ENCODE data around the gene GPATCH2L. TPM values are rescaled to one million over a fixed set of nuclear protein-coding genes. Genes with fewer than 3 reads are reported as not detected.

The GPATCH2L gene
- polyA plus RNA-seq, 1 experiment: 29.5 TPM

DNA sequence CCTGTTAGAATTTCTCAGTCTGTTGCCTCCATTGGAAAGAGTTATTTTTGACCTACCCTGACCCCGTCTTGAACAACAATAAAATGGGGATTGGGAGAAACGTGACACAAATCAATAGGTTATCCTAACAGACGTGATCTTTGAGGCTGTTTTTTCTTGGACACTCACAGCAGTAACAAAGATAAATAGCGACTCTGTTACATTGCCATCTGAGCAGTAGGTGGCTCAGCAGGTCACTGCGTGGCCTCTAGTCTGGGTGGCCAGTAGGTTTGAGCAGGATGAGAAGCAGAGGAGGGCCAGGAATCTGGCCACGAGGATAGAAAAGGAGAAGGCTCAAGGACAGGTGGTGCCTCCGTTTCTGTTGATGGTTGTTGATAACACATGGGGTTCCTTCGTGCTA, 101.4 kb downstream of the GPATCH2L start:
- DNase-seq (ENCODE audit: low read depth, low spot score): no peak
- Histone ChIP-seq H3K27ac (ENCODE audit: low read depth, low read length) (no peak overlapping the region), H3K9me3 (ENCODE audit: control insufficient read depth, insufficient read depth, low read length) (no peaks in the 10 kb centered on the region), H3K4me3 (ENCODE audit: low read depth, low read length) (no peak overlapping the region), H3K27me3 (ENCODE audit: control insufficient read depth, insufficient read depth, low read length) (peaks cover 6% of the 10 kb centered on the region)
- ChIA-PET CTCF (no interaction called here), POLR2A (no interaction called here)
- TF ChIP-seq, protein P1, sequence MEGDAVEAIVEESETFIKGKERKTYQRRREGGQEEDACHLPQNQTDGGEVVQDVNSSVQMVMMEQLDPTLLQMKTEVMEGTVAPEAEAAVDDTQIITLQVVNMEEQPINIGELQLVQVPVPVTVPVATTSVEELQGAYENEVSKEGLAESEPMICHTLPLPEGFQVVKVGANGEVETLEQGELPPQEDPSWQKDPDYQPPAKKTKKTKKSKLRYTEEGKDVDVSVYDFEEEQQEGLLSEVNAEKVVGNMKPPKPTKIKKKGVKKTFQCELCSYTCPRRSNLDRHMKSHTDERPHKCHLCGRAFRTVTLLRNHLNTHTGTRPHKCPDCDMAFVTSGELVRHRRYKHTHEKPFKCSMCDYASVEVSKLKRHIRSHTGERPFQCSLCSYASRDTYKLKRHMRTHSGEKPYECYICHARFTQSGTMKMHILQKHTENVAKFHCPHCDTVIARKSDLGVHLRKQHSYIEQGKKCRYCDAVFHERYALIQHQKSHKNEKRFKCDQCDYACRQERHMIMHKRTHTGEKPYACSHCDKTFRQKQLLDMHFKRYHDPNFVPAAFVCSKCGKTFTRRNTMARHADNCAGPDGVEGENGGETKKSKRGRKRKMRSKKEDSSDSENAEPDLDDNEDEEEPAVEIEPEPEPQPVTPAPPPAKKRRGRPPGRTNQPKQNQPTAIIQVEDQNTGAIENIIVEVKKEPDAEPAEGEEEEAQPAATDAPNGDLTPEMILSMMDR (IDR thresholded peaks at IDR 0.05; ENCODE audit: low read depth, low read length): no peak

- Histone ChIP-seq H3K9me3 (ENCODE audit: control insufficient read depth, insufficient read depth, low read length) (no peaks in the 10 kb centered on the region), H3K27ac (ENCODE audit: low read depth, low read length) (no peak overlapping the region), H3K27me3 (ENCODE audit: control insufficient read depth, insufficient read depth, low read length) (no peaks in the 10 kb centered on the region), H3K4me3 (ENCODE audit: low read depth, low read length) (no peak overlapping the region)
- ChIA-PET POLR2A (no interaction called here), CTCF (no interaction called here)
- TF ChIP-seq, protein P1 (IDR thresholded peaks at IDR 0.05; ENCODE audit: low read depth, low read length): no peak
- no peak for DNase-seq (ENCODE audit: low read depth, low spot score)
These were observed 104.8 kb downstream of the GPATCH2L start for GRCh38 chr14:76256545-76256944.

GRCh38 chr14:76257111-76257803, 105.5 kb downstream of the GPATCH2L start:
- TF ChIP-seq, protein P1 (IDR thresholded peaks at IDR 0.05; ENCODE audit: low read depth, low read length): no peak
- Histone ChIP-seq H3K27ac (ENCODE audit: low read depth, low read length) (no peak overlapping the region), H3K9me3 (ENCODE audit: control insufficient read depth, insufficient read depth, low read length) (no peaks in the 10 kb centered on the region), H3K27me3 (ENCODE audit: control insufficient read depth, insufficient read depth, low read length) (no peaks in the 10 kb centered on the region), H3K4me3 (ENCODE audit: low read depth, low read length) (no peak overlapping the region)
- ChIA-PET POLR2A (no interaction called here), CTCF (interaction anchor here (1.0 kb wide), 1 partner anchor 11 kb away, joined by 3 read pairs; no protein-coding TSS in a partner anchor)
- no peak for DNase-seq (ENCODE audit: low read depth, low spot score)

DNA sequence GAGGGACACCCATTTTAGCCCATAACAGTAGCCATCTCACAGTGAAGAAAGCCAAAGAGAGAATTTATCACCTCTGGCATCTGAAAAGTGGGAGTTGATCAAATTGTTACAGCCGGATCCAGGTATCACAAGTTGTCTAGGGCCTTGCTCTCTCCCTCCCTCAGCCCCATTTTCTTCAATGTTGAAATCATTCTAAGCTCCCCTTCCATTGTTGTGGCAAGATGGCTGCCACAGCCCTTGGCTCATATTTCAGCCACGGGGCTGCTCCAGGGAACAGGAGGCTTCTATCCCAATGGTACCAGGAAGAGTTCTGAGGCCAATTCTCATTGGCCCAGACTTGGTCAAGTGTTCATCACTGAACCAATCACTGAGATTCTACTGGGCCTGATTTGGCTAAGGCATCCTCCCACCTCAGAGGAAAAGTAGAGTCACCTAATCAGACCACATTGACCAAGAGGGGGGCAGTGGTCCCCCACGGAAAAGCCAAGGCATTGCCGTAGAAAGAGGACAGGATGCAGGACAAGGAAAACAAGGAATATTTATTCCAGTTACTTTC, 106.2 kb downstream of the GPATCH2L start:
- CTCF ChIA-PET: interaction anchor here (1.0 kb wide), 1 partner anchor 10 kb away, joined by 3 read pairs; no protein-coding TSS in a partner anchor
- Histone ChIP-seq H3K4me3 (ENCODE audit: low read depth, low read length) (no peak overlapping the region), H3K9me3 (ENCODE audit: control insufficient read depth, insufficient read depth, low read length) (no peaks in the 10 kb centered on the region), H3K27ac (ENCODE audit: low read depth, low read length) (no peak overlapping the region), H3K27me3 (ENCODE audit: control insufficient read depth, insufficient read depth, low read length) (no peaks in the 10 kb centered on the region)
- DNase-seq (ENCODE audit: low read depth, low spot score): no peak
- TF ChIP-seq, protein P1 (IDR thresholded peaks at IDR 0.05; ENCODE audit: low read depth, low read length): no peak
- POLR2A ChIA-PET: no interaction called here

- POLR2A ChIA-PET: no interaction called here
- CTCF ChIA-PET: interaction anchor here (0.6 to 1.0 kb wide), 2 partner anchors 16 to 128 kb away, joined by 3 to 5 read pairs; no protein-coding TSS in a partner anchor
- Histone ChIP-seq H3K9me3 (ENCODE audit: control insufficient read depth, insufficient read depth, low read length) (no peaks in the 10 kb centered on the region), H3K27me3 (ENCODE audit: control insufficient read depth, insufficient read depth, low read length) (no peaks in the 10 kb centered on the region), H3K4me3 (ENCODE audit: low read depth, low read length) (no peak overlapping the region), H3K27ac (ENCODE audit: low read depth, low read length) (no peak overlapping the region)
- TF ChIP-seq, protein P1 (IDR thresholded peaks at IDR 0.05; ENCODE audit: low read depth, low read length): no peak
- DNase-seq (ENCODE audit: low read depth, low spot score): no peak
These were observed 107.5 kb downstream of the GPATCH2L start for GRCh38 chr14:76259029-76259735.
